GM18868 (cell line): ENCODE results near the gene PKN2.
"Not testable (repeated sequence)": the region's sequence is repeated elsewhere in the genome, so short reads cannot be mapped to it uniquely, and the experiment has no call there.

Experiments
- ATAC-seq: cut with Tn5 transposase; IDR thresholded peaks from one replicate; pipeline ENCODE4 v1.9.1; 2021; ENCODE audit warnings: mild to moderate bottlenecking, moderate library complexity; ENCODE audit not compliant: unreplicated experiment

The PKN2 gene

GRCh38 chr1:88678405-88678804 lies 5.7 kb upstream of the PKN2 start:
- ATAC-seq = no peak

GRCh38 chr1:88680471-88680870 lies 3.6 kb upstream of the PKN2 start:
- no peak for ATAC-seq

GRCh38 chr1:88680911-88681622 lies 3.0 kb upstream of the PKN2 start:
- ATAC-seq = no peak

- ATAC-seq = peak; percentile 49
Observed at GRCh38 chr1:88684482-88685258, 597 bp downstream of the PKN2 start.

- ATAC-seq = peak; percentile 1
Observed at GRCh38 chr1:88685259-88685620, 1.2 kb downstream of the PKN2 start.

- ATAC-seq = no peak
Observed at GRCh38 chr1:88691540-88691939, 7.5 kb downstream of the PKN2 start.

- no peak for ATAC-seq
Observed at GRCh38 chr1:88695781-88696180, 11.7 kb downstream of the PKN2 start.

GRCh38 chr1:88697503-88697902 lies 13.4 kb downstream of the PKN2 start:
- ATAC-seq = no peak

GRCh38 chr1:88698140-88698539 lies 14.1 kb downstream of the PKN2 start:
- no peak for ATAC-seq

- no peak for ATAC-seq
Observed at GRCh38 chr1:88698764-88699163, 14.7 kb downstream of the PKN2 start.

GRCh38 chr1:88700425-88701013 lies 16.4 kb downstream of the PKN2 start:
- ATAC-seq = no peak

GRCh38 chr1:88701275-88701674 lies 17.2 kb downstream of the PKN2 start:
- ATAC-seq = peak; percentile 87

GRCh38 chr1:88701793-88702192 lies 17.7 kb downstream of the PKN2 start:
- ATAC-seq = not testable (repeated sequence)

GRCh38 chr1:88708011-88708410 lies 23.9 kb downstream of the PKN2 start:
- no peak for ATAC-seq

- not testable (repeated sequence) for ATAC-seq
Observed at GRCh38 chr1:88712907-88713306, 28.8 kb downstream of the PKN2 start.

GRCh38 chr1:88716571-88716970 lies 32.5 kb downstream of the PKN2 start:
- ATAC-seq = not testable (repeated sequence)

- no peak for ATAC-seq
Observed at GRCh38 chr1:88722492-88722891, 38.4 kb downstream of the PKN2 start.

- no peak for ATAC-seq
Observed at GRCh38 chr1:88726697-88727096, 42.6 kb downstream of the PKN2 start.

GRCh38 chr1:88727205-88727604 lies 43.1 kb downstream of the PKN2 start:
- ATAC-seq = no peak

GRCh38 chr1:88729297-88729696 lies 45.2 kb downstream of the PKN2 start:
- ATAC-seq = no peak

GRCh38 chr1:88730132-88730675 lies 46.1 kb downstream of the PKN2 start:
- ATAC-seq = no peak

- peak; percentile 19 for ATAC-seq
Observed at GRCh38 chr1:88730995-88731394, 46.9 kb downstream of the PKN2 start.
